Measurements from ENCODE around the gene ZSWIM6.

ZSWIM6 gene

DNA sequence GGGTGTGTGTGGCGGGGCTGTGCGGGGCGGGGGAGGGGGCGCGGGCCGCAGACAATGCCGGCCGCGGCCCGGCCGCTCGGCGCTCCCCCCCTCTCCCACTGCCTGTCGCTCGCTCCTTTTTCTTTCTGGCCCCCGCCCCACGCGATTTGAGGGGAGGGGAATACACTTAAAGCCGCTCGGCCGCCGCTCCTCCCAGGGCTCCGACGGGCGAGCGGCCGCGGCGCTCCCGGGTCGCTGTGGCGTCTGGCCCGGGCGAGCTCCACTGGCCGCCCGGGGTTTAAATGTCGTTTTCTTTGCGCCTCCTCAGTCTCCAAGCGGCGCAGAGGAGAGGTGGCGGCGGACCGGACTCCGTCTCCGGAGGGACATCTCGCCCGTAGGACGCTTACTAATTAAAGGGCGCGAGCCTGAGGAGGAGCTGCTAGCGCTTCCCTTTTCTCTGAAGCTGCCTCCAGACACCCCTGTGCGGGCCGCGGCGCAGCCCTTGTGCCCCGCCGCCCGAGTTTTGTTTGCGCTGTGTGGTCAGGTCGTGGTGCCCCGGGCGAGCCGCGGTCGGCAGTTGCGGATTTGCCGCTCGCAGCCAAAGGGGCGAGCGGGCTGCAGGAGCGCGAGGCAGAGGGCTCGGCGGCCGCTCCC, 1.4 kb downstream of the ZSWIM6 start:
- no peak for DNase-seq

DNA sequence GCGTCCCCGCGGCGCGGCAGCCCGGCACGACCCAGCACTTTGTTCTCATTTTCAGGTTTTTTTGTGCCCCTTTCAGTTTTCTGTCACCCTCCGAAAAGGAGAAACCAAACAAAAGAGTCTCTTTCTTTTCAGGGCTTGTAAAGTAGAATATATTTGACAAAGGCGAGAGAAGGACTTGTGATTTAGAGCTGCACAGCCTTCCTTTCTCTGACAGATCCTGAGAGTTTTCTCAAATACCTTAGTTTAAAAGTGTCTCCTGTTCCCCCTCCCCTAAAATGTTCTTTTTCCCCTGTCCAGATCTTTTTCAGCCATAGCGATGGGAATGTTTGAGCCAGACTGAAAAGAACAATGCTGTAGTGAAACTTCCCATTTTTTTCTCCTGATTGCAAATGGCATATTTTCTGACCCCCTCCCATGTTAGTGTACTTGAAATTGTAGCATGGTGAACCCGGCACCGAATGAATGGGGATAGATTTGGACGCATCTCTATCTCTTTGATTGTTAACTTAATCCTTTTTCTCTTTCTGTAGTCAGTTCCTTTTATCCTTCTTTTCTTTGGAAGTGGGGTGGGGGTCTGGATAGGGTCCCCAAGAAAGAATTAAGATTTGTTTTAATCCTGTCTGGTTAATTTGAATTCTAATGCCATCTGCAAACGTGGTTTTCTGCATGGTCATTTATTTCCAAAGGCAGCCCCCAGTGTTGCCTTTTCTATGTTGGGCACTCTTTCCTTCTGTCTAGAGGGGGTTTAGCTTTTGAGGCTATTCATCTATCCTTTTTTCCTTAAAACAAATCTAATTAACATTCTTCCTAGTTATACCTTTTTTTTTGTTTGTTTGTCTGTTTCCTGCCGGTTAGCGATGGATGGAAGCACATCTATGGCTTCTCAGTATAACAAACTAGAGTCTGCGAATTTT, 2.2 kb downstream of the ZSWIM6 start:
- DNase-seq = no peak

GRCh38 chr5:61334868-61335615, 3.0 kb downstream of the ZSWIM6 start:
- DNase-seq = no peak

DNA sequence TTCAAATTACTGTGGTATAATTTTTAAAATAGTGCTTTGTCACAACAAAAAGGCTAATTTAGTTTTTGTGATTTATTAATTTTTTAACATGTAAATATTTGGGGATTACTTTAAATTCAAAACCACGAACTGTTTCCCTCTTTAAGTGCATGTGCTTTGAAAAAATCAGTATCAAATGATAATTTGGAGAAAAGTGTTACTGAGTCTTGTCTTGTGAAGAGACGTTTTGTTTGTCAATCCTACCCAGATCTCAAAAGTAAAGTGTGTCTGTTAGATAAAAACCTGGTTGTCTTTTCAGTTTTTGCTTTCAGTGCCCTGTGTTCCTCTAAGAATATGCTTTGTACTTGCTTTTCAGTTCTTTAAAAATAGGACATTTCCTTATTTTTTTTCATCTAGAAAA, 7.7 kb downstream of the ZSWIM6 start:
- no peak for DNase-seq

GRCh38 chr5:61340775-61341361, 8.8 kb downstream of the ZSWIM6 start:
- DNase-seq = no peak

- no peak for DNase-seq
Measured at GRCh38 chr5:61342071-61342501, 10.0 kb downstream of the ZSWIM6 start.

GRCh38 chr5:61344187-61344944, 12.3 kb downstream of the ZSWIM6 start:
- no peak for DNase-seq

DNA sequence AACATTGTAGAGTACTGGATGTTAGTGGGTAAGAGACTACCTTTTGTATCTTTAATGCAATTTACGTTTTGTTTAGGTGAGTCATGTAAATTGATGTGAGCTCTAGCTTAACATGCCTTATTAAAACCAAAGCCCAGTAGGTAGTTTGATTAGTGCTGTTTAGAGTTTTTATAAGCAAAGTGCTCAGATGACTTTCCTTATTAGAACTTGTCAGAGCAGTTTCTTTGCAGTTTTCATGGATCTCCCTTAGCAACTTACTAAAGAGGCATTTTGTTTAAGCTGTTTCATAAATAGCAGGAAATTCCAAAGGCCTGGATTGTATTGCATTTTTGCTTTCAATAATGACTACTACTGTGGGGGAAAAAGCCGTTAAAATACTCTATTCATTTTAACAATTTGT, 14.5 kb downstream of the ZSWIM6 start:
- no peak for DNase-seq

- DNase-seq = no peak
Measured at GRCh38 chr5:61347080-61347479, 15.0 kb downstream of the ZSWIM6 start.

DNA sequence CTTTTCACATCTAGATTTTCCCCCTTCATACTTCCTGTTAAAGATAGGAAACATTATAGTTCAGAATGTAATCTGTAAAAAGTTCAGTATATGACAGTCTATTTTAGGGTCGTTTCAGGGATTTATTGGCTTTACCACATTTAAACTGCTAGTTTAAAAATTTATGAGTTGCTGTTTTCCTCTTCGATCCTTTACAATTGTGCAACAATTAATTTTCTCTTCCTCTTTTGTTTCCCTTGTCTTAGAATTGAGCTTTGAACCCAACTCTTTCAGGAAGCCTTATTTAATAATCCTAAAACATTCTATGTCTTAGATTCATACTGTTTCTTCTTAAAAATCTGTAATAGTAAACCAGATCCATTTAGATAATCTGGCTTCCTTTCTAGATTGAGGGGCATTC, 16.4 kb downstream of the ZSWIM6 start:
- no peak for DNase-seq

DNA sequence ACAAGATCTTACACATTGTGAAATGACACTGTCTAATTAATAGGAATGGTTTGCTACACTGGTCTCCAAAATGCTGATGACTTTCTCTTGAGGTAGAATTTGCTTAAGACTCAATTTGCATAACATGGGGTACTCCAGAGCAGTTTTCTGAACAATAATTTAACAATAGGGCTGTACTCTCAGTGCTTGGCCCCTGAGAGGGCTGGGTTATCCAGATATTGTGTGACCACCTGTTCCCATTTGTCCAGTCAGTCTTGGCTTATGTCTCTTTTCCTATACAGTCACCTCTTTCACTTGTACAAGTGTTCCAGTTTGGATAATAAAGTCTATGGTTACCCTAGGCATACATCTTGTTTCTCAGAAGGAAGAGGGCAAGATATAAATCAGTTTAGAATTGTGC, 17.9 kb downstream of the ZSWIM6 start:
- DNase-seq = no peak

DNA sequence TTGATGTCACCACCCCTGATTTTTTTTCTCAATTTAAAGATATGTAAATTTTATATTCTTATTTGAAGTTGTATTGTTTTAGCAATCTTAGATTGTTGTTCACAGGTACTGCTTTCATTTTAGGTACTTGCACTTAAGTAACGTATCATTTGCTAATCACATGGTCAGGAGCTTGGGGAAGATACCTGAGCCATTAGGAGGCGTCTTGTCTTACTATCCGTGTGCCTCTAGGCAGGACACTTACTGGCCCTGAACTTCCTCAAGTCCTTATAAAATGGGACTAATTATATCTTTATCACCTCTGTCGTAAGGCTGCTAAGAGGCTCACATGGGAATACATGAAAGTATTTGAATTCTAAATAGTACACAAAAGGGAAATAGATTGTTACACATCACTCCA, 18.5 kb downstream of the ZSWIM6 start:
- no peak for DNase-seq

DNA sequence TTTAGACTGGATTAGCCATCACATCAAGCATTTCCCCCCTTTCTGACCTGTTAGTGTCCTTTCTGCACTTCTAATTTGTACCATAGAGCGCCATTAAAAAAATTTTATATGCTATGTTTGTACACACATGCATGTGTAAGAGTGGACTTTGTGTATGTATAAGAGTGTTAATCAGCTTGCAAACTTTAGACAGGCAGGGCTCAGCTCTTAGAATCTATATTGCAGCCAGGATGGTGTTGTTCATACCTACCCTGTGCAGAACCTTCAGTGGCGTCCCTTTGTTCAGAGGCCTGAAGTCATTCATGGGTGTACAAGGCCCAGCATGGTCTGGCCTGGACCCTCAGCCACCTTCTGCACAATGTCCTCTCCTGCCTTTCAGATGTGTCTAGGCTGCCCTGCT, 19.7 kb downstream of the ZSWIM6 start:
- no peak for DNase-seq

DNA sequence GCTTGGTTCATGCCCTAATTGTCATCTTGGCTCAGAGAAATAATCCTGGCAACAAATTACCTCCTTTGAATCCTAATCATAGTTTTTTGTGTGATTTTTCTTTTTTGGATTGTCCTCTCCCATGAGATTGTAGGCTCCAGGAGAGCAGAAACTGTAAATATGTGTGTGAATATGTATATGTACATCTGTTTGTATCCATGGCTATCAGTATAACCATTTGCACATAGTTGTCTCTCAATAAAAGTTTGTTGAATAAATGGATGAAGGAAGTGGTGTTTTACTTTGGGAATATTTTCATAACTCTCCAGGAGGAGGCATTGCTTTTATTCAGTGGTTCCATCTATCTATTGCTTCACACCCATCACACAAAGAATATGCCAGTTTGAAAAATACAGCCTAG, 20.1 kb downstream of the ZSWIM6 start:
- no peak for DNase-seq

GRCh38 chr5:61352612-61353156, 20.6 kb downstream of the ZSWIM6 start:
- DNase-seq = no peak

DNA sequence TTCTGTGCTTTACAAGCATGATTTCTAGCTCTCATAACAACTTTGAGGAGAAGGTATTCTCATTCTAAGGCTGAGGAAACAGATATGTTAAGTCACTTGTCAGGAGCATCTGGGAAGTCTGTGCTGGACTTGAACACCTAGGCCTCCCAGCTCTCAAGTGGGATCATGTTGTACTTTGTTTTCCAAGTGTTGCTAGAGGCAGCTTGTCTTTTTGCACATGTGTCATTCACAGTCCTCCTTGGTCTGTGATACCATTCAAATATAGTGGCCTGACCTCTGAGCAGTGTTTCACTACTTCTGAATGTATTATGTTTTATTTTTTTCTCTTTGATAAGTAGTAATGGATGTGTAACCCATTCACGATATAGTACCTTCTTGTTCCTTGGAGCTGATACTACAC, 21.2 kb downstream of the ZSWIM6 start:
- DNase-seq = no peak

DNA sequence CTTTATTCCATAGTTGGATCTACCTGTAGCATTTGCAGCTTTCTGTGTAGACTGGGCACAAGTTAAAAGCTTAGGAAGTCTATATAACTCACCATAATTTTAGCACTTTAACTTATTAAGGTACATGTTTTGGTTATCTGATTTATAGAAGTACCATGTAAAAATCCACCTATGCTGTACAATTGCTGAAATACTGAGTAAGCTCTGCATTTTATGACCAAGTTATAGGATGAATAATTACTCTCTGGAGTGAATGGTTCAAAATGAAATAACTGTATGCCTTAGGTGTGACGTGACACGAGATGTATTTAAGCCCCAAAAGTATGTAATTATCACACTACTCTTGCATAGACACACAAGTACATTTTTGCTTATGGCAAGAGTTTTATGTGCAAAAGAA, 22.1 kb downstream of the ZSWIM6 start:
- no peak for DNase-seq

DNA sequence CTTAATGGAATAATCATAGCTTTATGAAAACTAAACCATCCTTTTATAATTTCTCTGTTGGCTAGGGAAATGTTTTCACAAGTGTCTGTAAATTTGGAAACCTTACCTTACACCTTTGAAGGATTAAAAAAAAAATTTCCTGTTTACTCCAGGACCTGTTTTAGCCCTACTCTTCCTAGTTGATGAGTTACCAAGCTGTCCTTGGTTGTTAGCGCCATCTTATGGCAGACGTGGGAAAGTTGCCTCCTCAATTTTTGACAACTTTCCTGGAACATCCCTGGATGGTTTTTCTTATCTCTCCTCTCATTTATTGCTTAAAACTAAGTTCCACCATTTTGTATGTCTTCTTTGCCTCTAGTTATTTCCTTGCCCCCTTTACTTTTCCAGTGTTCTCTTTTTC, 25.7 kb downstream of the ZSWIM6 start:
- DNase-seq = no peak

GRCh38 chr5:61362796-61363368, 30.8 kb downstream of the ZSWIM6 start:
- no peak for DNase-seq

DNA sequence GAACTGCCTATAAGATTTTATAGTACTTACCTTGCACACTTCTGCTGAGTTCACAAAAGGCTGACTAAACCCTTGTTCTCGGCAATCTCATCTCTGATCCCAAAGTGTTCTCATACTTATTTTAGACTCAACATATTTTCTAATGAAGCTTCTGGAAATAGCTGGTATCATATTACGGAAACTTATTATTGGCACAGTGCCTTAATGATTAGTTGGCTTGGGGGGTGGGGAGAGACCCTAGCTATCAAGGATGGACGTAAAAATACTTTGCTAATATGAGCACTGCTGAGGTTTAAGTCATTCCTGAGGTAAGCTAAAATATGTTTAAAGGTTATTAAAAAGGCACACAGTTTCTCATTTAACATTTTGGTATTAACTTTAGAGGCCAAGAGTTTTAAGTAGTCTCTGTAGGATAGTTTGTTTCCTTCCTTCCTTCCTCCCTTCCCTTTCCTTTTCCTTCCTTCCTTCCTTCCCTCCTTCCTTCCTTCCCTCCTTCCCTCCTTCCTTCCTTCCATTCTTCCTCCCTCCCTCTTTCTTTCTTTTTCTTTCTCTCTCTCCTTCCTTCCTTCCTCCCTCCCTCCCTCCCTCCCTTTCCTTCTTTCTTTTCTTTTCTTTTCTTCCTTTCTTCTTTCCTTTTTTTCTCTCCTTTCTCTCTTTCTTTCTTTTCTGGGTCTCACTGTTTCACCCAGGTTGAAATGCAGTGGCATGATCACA, 31.5 kb downstream of the ZSWIM6 start:
- no peak for DNase-seq
